ENCODE data around the gene COPB1. TPM values are rescaled to one million over a fixed set of nuclear protein-coding genes. Genes with fewer than 3 reads are reported as not detected.

COPB1 gene
- total and polyA plus RNA-seq, 2 of the 13 experiments (the other 11 are each of a cell fraction or from before 2014, with no cell fraction given), result 114 to 195 TPM

GRCh38 chr11:14519917-14520746 is 20.5 kb upstream of the COPB1 start, which contains the start of gene PSMA1 (continued):
- TF ChIP-seq HNF1A (IDR thresholded peaks at IDR 0.05; ENCODE audit: low read depth), result peak; percentile 66
- peak; percentile 52; the same call in 1 of the 2 replicates for TF ChIP-seq HNF1A (CRISPR knock-in tag; IDR thresholded peaks at IDR 0.05; ENCODE audit: borderline replicate concordance)
- peak; percentile 88 for TF ChIP-seq MYPOP (CRISPR knock-in tag; IDR thresholded peaks at IDR 0.05)
- peak; percentile 44; the same call in 1 of the 2 replicates for TF ChIP-seq CREBL2 (CRISPR knock-in tag; IDR thresholded peaks at IDR 0.05; ENCODE audit: borderline replicate concordance)
- no peak for TF ChIP-seq WIZ (CRISPR knock-in tag; IDR thresholded peaks at IDR 0.05)
- TF ChIP-seq ZNF761 (CRISPR knock-in tag; conservative IDR thresholded peaks at IDR 0.05), result 0 out of 2 replicates have a peak, but pooled peaks have one; percentile 41
- peak; percentile 59 for TF ChIP-seq PHF21A (CRISPR knock-in tag; IDR thresholded peaks at IDR 0.05)
- TF ChIP-seq RNF2 (conservative IDR thresholded peaks at IDR 0.05; ENCODE audit: low read depth), result peak; percentile 53; the same call in 1 of the 2 replicates
- TF ChIP-seq ZNF770 (CRISPR knock-in tag; IDR thresholded peaks at IDR 0.05), result peak; percentile 78
- TF ChIP-seq ZNF468 (CRISPR knock-in tag; IDR thresholded peaks at IDR 0.05), result no peak
- peak; percentile 72; the same call in 1 of the 2 replicates for TF ChIP-seq ETV5 (CRISPR knock-in tag; IDR thresholded peaks at IDR 0.05; ENCODE audit: borderline replicate concordance)
- peak; percentile 48; the same call in 1 of the 2 replicates for TF ChIP-seq ZHX2 (IDR thresholded peaks at IDR 0.05; ENCODE audit: low read depth)
- no peak; the same call in 1 of the 2 replicates for TF ChIP-seq ZHX2 (CRISPR knock-in tag; IDR thresholded peaks at IDR 0.05; ENCODE audit: borderline replicate concordance)
- no peak for TF ChIP-seq SP2 (CRISPR knock-in tag; IDR thresholded peaks at IDR 0.05)
